ENCODE data around the gene OR12D1. TPM values are rescaled to one million over a fixed set of nuclear protein-coding genes. Genes with fewer than 3 reads are reported as not detected.

OR12D1 gene
- total RNA-seq, 3 donors from 2014 or later = not detected

- H3K4me3 ChIP-seq = no peak within 1 kb of the TSS
- no peaks in the 10 kb centered on the region for H3K4me1 ChIP-seq (ENCODE audit: low read depth)
- H3K9me3 ChIP-seq = no peaks in the 10 kb centered on the region
- intact Hi-C loops (cut with DNase I, micrococcal nuclease) = no loop called here
- TF ChIP-seq CTCF (IDR thresholded peaks at IDR 0.05) = no peak
- H3K36me3 ChIP-seq (ENCODE audit: low read depth) = no peaks in the 10 kb centered on the region
- no peak for DNase-seq
- ATAC-seq = no peak
Observed at GRCh38 chr6:29395331-29395730, 19.4 kb upstream of the OR12D1 start, which contains the start of gene OR12D2. Gene OR12D2 (plus strand): TSS chr6:29395631. CDS start chr6:29396700, 1,069 bp downstream.

DNA sequence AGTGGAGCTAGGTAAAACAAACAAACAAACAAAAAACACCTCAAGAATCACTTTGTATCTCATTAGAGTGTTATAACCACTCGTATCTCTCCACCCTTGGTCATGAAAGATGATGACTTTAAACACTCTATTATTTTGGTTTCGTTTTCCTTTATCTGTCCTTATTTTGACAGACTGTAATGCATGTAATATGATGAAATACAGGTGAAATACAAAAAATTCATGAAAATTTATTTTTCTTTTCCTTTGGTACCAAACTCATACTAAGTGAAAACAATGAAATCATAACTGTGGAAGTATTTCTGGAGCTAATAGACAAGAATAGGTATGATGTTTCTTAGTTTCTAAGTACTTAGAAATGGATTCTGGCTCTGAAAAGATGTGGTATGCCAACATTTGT lies 15.2 kb upstream of the OR12D1 start:
- TF ChIP-seq CTCF (IDR thresholded peaks at IDR 0.05) = no peak
- no peaks in the 10 kb centered on the region for H3K9me3 ChIP-seq
- ATAC-seq = no peak
- DNase-seq = no peak
- no peaks in the 10 kb centered on the region for H3K36me3 ChIP-seq (ENCODE audit: low read depth)
- intact Hi-C loops (cut with DNase I, micrococcal nuclease) = no loop called here
- H3K4me1 ChIP-seq (ENCODE audit: low read depth) = no peaks in the 10 kb centered on the region
- no peak overlapping the region for H3K4me3 ChIP-seq

DNA sequence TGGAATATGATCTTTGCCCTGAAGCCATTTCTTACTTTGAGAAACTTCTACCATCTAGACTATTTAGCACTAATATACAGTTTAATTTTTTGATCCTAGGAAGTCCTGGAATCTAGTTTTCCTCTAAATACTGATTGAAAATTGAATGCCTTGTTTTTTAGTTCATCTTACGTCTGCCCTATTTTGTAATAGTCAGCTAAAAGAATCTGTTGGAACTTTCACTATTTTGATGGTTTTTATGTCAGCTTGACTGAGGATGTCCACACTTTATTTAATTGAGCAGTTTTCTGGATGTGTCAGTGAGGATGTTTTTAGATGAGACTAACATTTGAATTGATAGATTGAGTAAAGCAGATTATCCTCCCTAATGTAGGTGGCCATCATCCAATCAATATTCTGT lies 10.9 kb upstream of the OR12D1 start:
- ATAC-seq = no peak
- TF ChIP-seq CTCF (IDR thresholded peaks at IDR 0.05) = no peak
- Histone ChIP-seq H3K4me1 (ENCODE audit: low read depth) (no peaks in the 10 kb centered on the region), H3K36me3 (ENCODE audit: low read depth) (no peaks in the 10 kb centered on the region), H3K9me3 (no peaks in the 10 kb centered on the region), H3K4me3 (no peak overlapping the region)
- DNase-seq = no peak
- intact Hi-C loops (cut with DNase I, micrococcal nuclease) = no loop called here

DNA sequence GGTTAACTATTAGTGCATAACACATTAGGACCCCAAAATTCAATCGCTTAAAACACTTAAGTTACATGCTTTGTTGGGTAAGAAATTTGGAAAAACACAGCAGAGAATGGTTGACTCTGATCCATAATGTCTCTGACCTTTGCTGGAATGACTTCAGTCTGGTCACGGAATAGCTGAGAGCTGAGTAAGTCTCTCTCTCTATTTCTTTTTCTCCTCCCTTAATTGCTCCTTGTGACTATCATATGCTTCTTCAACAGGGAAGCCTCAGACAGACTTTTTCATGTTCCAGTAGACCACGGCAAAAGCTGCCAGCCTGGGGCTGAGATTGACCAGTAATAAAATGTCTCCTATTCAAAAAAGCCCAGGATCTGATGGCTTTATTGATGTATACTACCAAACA lies 4.8 kb downstream of the OR12D1 start:
- Histone ChIP-seq H3K9me3 (no peaks in the 10 kb centered on the region), H3K4me1 (ENCODE audit: low read depth) (no peaks in the 10 kb centered on the region), H3K4me3 (no peak overlapping the region), H3K36me3 (ENCODE audit: low read depth) (no peaks in the 10 kb centered on the region)
- no peak for ATAC-seq
- intact Hi-C loops (cut with DNase I, micrococcal nuclease) = no loop called here
- no peak for DNase-seq
- TF ChIP-seq CTCF (IDR thresholded peaks at IDR 0.05) = no peak

- H3K4me1 ChIP-seq (ENCODE audit: low read depth) = no peaks in the 10 kb centered on the region
- intact Hi-C loops (cut with DNase I, micrococcal nuclease) = no loop called here
- DNase-seq = no peak
- TF ChIP-seq CTCF (IDR thresholded peaks at IDR 0.05) = no peak
- H3K4me3 ChIP-seq = no peak overlapping the region
- no peaks in the 10 kb centered on the region for H3K36me3 ChIP-seq (ENCODE audit: low read depth)
- no peak for ATAC-seq
- H3K9me3 ChIP-seq = no peaks in the 10 kb centered on the region
Observed at GRCh38 chr6:29424168-29424567, 9.4 kb downstream of the OR12D1 start.

DNA sequence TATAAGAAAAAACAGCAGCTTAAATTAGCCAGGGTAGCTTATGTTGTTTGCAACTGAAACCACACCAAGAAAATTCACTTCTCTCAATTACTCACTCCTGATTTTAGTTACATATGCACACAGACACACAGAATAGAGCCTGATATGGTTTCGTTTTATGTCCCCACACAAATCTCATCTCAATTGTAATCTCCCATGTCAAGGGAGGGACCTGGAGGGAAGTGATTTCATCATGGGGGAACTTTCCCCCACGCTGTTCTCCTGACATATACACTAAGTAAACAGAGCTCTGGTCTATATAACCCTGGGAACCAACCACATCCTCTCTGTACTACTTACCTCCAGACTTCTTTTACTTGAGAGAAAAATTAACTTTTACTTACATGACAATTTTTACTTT lies 9.8 kb downstream of the OR12D1 start:
- no peak for DNase-seq
- no peak for ATAC-seq
- Histone ChIP-seq H3K9me3 (no peaks in the 10 kb centered on the region), H3K36me3 (ENCODE audit: low read depth) (no peaks in the 10 kb centered on the region), H3K4me1 (ENCODE audit: low read depth) (no peaks in the 10 kb centered on the region), H3K4me3 (no peak overlapping the region)
- intact Hi-C loops (cut with DNase I, micrococcal nuclease) = no loop called here
- TF ChIP-seq CTCF (IDR thresholded peaks at IDR 0.05) = no peak
